CD4-positive, alpha-beta T cell treated with Interleukin-17A for 1 hour (primary cell): ENCODE data around the gene ZFPM1.

ENCODE experiments used
- DNase-seq: peaks from one replicate; pipeline ENCODE4 v3.0.0-alpha.2; 2020

The ZFPM1 gene

DNA sequence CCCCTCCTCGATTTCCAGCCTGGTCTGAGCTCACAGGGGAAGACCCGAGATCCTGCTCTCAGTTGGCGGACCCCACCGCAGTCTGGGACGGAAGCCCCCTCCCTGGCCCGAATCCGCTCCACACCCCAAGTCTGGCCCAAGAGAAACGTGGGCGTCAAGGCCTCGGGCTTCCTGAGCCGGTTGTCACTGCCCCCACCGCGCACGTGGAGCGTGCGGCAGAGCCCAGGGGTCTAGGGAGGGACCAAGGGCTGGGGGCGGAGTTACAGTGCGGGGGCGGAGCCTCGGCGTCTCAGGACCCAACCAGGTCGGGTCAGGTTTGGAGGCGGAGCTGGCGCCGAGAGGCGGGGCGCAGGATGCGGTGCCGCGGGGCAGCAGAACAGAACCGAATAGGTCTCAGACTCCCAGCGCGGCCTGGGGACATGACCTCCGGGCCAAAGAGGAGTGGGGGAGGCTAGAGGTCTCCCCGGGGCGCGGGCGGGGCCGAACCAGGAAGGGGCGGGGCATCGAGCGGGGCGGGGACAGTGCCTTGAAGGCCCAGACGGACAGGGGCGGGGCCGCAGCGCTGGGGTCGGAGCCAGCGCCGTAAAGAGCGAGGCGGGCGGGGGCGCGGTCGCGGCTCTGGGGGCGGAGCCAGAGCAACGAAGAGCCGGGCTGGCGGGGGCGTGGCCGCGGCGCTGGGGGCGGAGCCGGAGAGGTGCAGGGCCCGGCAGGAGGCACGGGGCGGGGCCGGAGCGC is 431 bp upstream of the ZFPM1 start:
- peak; percentile 97 for DNase-seq

- peak; percentile 45 for DNase-seq
Measured at GRCh38 chr16:88453611-88454522, 787 bp downstream of the ZFPM1 start.

GRCh38 chr16:88454523-88454947 is 1.5 kb downstream of the ZFPM1 start:
- DNase-seq = peak; percentile 63

DNA sequence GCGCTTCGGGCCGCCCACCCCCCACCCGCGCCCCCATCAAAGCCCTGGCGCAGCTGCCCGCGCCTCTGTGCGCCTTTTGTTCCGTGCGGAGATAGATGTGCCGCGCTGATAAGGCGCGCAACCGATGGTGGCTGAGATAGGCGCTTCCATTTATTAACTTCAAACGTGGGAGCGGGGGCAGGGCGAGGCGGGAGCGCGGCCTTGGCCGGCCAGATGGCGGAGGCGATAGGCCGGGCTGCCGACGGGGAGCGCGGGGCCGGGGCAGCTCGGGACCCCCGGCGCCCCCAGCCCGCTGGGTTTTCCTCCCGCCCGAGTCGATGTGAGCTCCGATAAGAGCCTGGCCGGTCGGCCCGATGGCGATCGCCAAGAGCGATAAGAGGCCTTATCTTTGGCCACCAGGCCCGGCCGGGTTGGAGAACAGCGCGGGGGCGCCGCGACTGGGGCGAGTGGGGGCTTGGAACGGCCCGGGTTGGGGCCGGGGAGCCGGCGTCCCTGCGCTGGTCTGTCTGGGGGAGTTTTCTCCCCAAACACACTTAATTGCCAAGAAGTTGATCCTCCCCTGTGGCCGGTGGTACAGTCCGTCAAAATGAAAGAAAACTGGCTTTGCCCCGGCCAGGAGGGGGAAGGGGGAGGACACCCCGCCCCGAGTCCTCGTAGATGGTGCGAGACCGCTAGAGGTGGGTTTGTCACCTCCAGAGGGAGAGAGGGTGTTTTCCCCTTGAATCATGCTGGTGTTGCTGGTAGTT is 2.7 kb downstream of the ZFPM1 start:
- DNase-seq = peak; percentile 91

- DNase-seq = peak; percentile 60
Measured at GRCh38 chr16:88456356-88457292, 3.5 kb downstream of the ZFPM1 start.

GRCh38 chr16:88458039-88458772 is 5.1 kb downstream of the ZFPM1 start:
- no peak for DNase-seq

GRCh38 chr16:88458773-88459235 is 5.7 kb downstream of the ZFPM1 start:
- DNase-seq = no peak

DNA sequence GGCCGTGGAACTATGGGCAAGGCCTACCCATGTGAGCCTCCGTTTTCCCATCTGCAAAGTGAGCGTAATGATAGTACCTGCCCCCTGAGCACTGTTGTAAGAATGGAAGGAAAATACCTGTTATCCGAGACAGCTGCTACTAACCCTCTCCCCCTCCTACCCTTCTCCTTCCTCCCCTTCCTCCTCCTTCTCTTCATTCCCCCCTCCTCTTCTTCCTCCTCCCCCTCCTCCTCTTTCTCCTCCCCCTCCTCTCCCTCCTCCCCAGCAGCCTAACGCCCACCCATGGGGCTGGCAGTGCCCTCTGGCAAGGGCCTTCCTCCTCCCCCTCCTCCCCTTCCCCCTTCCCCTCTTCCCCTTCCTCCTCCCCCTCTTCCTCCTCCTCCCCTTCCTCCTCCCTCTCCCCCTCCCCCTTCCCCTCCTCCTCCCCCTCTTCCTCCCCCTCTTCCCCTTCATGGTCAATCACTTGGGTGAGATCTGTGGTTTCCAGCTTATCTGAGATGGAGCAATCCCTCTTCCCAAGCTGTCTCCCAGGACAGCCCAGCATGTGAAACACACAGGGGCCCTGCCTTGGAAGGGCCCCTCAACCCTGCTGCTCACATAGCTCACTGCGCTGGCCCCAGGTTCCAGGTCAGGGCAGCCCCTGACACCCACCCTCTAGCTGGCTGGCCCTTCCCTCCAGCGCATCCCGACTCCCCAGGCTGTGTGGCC is 6.4 kb downstream of the ZFPM1 start:
- DNase-seq = no peak

DNA sequence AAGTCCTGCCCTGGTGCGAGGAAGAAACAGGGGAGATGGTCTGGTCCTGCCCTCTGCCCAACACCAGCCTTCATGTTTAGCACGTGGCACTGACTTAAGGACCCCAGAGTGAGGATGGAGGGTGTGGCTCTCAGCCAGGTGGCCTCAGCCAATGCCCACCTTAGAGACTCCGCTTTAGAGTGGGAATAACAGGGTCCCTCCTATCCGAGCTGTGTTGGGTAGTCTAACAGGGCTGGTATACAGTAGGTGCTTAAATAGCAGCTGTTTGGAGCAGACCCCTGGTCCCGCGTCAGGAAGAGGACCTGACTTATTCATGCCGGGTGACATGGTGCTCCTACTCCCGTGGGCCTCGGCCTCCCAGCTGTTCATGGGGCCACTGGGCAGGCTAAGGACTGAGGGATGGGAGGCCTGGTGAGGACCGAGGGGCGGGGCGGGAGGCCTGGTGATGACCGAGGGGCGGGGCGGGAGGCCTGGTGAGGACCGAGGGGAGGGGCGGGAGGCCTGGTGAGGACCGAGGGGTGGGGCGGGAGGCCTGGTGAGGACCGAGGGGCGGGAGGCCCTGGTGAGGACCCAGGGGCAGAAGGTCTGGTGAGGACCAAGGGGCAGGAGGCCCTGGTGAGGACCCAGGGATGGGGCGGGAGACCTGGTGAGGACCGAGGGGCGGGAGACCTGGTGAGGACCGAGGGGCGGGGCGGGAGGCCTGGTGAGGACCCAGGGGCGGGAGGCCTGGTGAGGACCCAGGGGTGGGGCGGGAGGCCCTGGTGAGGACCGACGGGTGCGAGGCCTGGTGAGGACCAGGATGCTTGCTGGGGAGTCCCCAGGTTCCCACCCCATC is 7.6 kb downstream of the ZFPM1 start:
- no peak for DNase-seq

DNA sequence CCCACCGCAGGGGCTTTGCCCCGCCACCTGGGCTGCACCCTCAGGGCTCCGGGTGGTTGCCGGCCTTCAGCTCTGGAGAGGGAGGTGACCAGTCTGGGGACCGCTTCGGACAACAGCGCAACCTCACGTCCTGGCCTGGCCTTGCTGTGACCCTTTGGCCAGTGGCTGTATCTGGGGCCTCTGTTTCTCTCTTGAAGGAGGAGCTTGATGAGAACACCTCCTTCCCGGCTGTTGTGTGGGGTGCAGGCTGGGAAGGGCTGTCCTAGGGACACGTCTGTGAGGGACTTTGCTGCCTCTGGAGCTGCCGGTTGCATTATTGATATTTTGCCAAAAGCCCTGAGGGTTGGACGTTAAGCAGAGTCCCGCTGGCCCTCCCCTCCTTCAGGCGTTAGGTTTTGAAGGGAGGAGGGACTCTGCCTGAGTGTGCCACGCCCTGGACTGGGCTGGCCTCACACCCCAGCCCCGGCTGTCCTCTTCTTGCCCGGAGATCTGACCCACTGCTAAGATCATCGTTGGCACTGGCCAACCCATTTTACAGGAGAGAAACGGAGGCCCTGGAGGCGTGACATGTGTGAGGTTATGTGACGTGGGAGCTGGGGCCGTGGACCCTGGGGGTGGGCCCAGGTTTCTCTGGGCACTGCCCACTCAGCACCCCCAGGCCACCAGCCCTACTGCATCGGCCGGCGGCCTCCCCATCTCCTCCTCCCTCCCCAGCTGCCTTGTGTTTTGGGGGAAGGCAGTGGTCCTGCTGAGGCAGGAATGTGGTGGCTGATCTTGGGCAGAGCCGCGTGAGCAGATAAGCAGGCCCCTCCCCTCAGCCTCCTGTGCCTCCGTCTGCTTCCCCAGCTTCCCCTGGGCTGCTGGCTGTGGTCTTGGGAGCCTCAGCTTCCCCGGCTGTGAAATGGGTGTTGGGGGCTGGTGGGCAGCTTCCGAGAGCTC is 8.5 kb downstream of the ZFPM1 start:
- no peak for DNase-seq

DNA sequence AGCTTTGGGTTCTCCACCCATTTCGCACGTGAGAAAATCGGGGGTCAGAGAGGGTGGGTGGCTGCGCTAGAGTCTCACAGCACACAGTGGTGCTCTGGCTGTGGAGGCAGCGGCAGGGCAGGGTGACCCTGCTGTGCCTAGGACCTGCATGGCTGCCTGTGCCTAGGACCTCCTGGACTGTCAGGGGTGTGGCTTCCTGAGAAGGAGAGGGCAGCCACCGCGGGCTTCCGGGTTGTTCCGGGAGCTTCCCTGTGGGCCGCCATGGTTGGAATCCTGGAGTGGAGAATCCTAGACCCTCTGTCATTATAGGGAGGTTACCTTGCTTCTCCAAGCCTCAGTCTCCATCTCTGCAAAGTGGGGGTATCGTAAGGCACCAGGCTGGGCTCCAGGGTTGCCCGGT is 9.3 kb downstream of the ZFPM1 start:
- no peak for DNase-seq

- no peak for DNase-seq
Measured at GRCh38 chr16:88463411-88463810, 10.3 kb downstream of the ZFPM1 start.

DNA sequence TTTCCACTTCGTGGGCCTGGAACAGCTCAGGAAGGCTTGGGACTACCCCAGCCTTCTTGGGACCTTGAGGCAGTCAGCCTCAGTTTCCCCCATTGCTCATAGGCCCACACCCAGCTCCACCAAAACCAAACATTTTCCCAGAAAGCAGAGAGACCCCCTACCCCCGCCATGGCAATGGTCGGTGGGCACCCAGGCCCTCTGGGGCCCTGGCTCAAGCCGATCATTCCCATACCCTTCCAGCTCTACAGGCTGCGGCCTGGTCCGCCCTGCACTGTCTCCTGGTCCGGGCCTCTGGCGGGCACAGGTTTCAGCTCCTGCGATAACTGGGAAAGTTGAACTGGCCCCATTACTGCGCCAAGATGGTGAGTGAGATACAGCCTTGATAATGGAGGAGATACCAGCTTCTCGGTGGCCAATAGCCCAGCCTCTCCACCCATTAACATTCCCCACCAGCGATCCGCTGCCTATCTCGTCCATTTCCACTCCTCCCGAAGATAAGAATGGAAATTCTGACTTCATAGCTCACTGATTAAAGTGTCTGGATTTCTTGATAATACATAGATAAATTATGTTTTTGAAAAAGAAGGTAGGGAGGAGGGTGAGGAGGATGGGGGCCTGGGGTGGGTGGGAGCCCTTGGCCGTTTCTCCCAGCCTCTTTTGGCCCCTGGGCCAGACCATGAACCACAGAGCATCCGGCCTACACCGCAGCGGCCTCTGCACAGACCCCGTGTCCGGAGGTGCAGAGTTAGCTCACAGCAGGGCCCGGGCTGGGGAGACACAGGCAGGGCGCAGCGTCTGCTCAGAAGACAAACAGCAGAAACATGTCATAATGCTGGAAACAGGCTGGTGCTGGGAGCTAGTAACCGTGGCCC is 11.6 kb downstream of the ZFPM1 start:
- no peak for DNase-seq

DNA sequence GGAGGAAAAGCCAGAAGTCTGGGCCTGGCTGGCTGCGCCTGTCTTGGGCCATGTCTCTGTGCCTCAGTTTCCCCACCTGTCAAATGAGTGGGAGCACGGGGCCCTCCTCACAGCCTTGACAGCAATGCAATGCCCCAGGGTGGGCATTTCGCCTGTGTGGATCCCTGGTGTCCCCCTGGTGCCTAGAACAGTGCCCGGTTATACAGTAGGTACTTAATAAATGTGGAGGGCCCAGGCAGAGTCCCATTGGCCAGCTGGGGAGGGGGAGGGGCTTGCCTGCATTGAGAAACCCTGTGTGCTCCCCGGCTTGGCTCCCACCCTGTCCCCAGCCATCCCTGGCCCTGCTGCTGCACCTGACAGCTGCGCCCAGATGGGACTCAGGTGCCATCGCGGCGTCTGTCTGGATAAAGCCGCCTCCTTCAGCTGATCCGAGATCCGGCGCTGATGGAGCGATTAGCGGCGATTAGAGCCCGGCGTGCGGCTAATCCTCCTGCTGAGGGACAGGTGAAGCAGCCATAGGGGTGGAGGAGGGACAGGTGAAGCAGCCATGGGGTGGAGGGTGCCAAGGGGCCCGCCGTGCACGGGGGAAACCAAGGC is 12.4 kb downstream of the ZFPM1 start:
- DNase-seq = no peak

- peak; percentile 35 for DNase-seq
Measured at GRCh38 chr16:88466175-88466862, 13.2 kb downstream of the ZFPM1 start.

GRCh38 chr16:88466949-88467348 is 13.9 kb downstream of the ZFPM1 start:
- no peak for DNase-seq
